Measurements from ENCODE around the gene TMEM191C.
"Not testable (repeated sequence)": the region's sequence is repeated elsewhere in the genome, so short reads cannot be mapped to it uniquely, and the experiment has no call there.

The TMEM191C gene

DNA sequence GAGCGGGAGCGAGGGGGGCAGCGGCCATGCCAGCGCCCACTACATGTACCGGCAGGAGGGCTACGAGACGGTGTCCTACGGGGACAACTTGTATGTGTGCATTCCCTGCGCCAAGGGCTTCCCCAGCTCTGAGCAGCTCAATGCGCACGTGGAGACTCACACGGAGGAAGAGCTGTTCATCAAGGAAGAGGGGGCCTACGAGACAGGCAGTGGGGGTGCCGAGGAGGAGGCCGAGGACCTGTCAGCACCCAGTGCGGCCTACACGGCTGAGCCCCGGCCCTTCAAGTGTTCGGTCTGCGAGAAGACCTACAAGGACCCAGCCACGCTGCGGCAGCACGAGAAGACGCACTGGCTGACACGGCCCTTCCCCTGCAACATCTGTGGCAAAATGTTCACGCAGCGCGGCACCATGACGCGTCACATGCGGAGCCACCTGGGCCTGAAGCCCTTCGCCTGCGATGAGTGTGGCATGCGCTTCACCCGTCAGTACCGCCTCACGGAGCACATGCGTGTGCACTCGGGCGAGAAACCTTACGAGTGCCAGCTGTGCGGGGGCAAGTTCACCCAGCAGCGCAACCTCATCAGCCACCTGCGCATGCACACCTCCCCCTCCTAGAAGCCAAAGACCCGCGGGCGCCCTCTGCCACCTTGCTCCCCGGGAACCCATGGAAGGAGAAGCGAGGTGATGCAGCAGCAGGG lies 20.9 kb upstream of the TMEM191C start:
- no peak for DNase-seq

DNA sequence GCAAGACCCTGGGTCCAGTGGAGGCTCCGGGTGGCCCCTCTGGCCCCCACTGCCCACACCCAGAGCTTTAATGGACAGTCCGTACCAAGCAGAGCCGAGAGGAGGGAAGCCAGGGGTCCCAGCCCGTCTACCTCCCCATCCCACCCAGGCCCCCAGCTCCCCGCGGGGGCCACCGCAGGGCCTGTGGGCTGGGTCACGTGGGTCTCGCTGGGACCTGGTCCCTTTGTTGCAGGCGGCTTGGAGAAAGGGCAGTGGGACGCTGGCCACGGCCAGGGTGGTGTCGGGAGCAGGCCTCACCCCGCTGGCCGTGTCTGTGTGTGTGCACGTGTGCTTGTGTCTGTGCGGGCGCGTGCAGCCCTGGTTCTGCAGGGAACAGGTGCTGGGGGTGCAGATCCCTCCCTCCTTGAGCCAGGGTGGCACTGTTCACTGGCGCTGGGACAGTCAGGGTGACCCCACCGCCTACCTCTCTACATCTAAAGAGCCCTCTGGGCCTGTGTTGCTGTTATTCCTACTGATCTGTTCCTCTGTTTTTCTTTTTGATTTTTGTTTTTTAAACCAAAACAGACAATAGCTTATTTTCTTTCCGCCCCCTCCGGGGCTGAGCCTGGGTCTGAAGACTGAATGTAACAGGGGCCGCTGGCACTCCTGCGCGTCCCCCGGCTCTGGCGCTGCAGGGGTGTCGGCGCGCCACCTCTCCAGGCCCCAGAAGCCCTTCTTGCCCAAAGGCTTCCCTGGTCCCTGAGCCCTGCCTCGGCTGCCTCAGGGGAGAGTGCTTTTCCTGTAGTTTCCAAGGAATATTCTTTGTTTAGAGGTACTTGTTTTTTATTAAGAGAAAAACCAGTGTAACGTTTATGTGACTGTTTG lies 20.1 kb upstream of the TMEM191C start:
- DNase-seq, result no peak

DNA sequence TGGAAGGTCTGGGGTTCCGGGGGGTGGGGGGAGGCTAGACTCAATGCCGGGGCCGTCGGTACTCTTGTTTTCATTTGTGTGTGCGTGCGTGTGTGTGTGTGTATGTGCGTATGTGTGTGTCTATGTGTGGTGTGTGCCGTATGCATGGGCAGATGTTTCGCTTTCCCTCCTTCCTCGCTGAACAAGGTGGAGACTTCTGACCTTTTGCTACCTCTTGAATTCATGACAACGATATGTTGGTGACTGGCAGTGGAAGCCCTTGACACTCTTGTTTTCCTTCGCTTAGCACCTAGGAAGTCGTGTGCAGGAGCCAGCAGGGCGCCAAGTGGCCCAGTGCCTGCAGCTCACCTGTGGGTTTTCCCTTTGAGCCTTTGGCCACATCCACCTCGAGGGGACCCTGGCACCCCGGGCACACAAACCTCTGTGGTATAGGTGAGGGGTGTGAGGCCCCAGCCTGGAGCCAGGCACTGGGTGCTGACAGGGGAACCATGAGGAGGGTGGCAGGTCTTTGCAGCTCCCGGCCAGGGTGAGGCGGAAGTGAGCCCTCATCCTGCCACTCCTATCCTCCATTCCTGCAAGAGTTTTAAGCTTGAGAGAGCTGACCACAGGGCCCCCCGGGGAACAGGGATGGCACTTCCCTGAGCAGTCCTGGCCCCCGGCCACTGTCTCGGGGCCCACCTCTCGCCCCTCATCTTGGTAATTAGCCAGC lies 19.3 kb upstream of the TMEM191C start:
- DNase-seq, result no peak

DNA sequence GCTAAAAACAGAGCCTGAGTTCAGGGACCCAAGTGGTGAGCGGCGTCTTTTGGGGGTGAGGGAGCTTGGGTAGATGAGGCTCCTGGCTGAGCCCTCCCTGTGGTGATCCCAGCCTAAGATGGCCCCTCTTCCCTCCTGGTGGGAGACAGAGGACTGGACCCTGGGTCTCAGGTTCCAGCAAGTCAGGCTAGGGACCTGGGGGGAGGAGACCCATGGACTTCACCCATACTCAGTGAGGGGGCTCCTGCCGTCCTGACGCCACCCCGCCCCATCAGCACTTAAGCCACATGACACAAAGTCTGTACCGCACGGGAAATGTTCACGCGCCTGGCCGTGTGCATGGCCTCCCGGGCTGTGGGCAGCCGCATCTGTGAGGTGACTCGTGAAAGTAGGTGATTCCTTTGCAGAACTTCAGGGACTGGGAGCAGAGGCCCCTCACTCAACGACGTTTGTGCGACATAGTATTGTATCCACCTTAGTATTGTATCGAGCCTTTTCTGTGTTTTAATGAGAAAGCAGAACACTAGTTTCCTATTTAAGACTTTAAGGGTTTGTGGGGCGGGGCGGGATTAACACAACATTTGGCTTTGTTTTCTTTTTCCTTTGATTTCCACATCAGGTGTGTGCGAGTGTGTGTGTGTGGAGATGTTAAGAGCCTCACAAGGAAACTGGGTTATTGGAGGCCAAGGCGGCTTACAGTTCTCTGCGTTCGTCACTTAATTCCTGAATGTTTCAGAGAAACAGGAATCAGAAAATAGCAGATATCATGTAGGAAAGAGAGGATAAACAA lies 18.4 kb upstream of the TMEM191C start:
- no peak for DNase-seq

DNA sequence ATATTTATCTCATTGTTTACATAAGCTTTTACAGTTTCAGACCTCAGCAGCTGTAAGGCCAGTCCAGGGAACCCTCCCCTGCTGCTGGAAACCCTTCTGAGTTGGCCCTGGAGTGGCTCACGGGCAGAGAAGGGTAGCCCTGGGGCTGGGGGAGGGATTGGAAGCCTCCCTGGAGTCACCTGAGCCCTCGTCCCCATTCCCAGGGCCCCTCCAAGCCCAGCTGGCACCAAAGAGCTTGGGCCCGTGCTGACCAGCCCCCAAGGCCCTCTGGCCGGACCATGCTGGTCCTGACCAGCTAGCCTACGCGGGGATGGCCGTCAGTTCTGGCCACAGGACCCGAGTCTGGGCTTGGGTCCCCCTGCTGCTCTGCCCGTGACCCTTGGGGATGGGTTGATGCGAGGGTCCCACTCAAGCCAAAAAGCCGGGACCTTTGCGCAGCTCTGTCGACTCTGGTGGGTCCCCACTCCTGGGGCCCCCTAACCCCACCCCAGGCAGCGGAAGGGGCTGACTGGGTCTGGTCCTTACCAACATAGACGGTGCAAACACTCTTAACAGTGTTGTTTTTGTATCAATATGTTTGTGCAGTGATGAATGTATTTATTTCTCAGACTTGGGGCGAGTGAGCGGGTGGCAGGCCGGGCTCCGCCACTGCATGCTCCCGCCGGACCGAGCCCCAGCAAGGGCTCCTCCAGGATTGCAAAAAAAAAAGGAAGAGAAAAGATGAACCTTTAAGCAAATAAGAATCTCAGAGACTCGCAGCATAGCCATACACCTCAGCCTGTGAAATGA lies 17.5 kb upstream of the TMEM191C start:
- no peak for DNase-seq

DNA sequence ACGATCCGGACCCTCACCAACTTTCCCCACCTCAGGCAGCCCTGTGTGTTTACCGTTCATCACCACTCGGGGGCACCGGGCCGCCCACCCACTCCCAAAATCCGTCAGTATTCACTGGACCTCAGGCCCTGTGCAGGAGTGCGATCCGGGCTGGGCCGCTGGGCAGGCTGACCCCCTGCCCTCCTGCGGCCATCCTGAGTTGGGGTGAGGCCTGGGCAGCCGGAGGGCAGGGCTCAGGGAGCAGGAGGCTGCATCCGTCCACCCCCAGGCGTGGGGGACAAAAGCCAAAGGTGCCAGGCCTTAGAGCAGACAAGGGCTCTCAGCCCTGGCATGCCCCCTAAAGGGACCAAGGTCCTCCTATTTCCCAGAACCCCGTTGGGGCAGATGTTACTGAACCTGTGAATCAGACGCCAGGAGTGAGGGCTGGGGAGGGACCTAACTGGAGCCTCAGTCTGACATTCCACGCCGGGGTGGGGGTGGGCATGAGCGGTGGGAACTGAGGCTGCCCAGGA lies 16.8 kb upstream of the TMEM191C start:
- DNase-seq, result no peak

DNA sequence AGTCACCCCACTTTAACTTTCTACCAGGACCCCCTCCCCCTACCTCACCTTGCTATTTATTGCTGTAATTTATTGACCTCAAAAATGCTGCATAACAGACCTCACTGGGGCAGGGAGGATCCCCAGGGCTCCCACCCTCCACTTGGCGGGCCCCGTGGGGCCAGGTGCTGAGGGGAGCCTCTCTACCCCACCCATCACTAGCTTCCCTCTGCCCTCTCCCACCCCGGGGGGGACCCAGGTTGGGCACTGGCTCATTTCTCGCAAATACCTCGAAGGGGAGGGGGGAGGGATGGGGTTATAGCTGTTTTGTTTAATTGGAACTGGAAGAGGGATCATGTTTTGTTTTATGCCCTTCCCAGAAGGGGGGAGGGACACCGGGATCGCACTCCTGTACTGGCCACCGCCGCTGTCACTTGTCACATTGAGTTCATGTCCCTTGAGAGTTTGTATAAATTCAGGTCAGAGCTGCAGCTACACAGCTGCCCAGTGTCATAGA lies 16.3 kb upstream of the TMEM191C start:
- DNase-seq, result no peak

DNA sequence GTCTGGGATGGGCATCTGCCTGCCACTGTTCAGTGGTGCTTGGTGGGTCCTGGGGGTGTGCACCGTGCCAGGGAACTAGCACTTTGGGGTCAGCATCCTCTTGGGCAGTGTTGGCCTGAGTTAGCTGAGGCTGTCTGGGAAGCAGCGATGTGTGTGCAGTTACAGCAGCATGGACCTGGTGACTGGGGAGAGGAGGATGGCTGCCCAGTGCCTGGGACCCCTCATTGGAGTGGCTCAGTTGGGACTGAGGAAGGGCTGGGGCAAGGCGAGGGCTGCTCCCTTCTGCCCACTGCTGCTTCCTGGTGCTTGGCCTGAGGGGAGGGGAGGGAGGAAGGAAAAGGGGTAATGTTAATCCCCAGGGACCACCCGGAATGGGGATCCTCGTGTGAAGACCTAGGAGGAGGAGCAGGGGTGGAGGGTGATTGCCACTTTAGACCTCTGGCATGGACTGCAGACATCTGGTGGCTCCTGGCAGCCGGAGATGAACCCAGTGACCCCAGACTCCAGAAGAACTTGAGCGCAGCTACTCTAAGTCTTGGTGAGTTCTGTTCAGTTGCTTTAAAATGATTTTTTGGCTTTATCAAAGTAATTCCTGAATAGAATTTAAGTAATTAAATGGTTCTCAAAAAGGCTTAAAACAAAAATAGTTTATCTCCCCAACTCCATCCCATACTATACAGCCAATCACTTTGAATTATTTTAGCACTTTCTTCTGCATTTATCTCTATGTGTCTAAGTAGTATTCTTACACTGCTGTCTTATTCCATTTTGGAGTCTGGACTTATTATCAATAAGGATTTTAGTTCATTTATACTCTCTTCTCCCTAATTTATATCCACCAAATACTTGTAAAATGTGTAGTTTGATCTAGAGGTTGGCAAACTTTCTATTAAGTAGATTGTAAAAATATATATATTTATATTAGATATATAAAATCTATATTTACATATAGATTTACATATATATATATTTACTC lies 15.4 kb upstream of the TMEM191C start:
- DNase-seq, result no peak

DNA sequence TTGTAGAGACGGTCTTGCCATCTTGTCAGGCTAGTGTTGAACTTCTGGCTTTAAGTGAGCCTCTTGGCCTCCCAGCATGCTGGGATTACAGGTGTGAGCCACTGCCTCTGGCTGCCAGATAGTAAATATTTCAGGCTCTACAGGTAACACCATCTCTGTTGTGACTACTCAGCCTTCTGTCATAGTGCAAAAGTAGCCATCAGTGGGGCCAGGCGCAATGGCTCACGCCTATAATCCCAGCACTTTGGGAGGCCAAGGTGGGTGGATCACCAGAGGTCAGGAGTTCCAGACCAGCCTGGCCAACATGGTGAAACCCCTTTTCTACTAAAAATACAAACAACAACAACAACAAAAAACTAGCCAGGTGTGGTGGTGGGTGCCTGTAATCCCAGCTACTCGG lies 14.5 kb upstream of the TMEM191C start:
- not testable (repeated sequence) for DNase-seq

DNA sequence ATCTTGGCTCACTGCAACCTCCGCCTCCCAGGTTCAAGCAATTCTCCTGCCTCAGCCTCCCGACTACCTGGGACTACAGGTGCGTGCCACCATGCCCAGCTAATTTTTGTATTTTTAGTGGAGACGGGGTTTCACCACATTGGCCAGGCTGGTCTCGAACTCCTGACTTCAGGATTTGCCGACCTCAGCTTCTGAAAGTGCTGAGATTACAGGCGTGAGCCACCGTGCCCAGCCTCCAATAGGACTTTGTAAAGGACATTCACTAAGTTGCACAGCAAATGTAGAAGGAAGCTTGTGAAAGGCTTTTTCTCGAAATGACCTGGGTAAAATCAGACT lies 12.2 kb upstream of the TMEM191C start:
- not testable (repeated sequence) for DNase-seq

DNA sequence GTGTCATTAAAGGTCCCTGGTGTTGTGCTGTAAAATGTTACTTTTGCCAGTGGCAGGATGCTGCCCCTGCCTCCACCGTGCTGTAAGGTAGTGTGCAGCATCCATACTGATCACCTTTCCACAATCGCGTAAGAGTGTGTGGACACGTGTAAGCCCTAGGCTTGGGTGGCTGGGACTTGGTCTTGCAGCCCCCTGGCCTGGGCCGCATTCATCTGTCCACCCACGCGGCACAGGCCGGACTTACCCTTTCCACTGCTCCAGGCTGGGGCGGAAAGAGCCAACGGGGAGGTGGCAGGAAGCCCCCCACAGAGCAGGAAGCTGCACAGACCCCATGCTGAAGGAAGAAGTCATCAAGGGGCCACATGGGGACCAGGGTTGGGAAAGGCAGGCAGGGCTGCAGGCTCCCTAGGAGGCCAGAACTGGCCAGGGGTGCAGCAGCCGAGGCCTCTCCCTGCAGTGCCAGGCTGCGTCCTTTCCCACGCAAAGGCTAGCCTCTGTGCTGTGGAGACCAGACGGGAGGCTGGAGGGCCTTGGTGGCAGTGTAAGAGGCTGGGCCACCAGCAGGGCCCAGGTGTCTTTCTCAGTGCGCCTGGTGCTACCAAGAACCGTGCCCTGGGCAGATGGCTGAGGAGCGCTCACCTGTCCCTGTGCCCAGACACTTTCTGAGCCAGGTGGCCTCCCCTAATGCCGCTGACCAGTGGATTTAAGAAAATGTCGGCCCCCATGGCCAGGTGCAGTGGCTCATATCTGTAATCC lies 11.7 kb upstream of the TMEM191C start:
- no peak for DNase-seq

DNA sequence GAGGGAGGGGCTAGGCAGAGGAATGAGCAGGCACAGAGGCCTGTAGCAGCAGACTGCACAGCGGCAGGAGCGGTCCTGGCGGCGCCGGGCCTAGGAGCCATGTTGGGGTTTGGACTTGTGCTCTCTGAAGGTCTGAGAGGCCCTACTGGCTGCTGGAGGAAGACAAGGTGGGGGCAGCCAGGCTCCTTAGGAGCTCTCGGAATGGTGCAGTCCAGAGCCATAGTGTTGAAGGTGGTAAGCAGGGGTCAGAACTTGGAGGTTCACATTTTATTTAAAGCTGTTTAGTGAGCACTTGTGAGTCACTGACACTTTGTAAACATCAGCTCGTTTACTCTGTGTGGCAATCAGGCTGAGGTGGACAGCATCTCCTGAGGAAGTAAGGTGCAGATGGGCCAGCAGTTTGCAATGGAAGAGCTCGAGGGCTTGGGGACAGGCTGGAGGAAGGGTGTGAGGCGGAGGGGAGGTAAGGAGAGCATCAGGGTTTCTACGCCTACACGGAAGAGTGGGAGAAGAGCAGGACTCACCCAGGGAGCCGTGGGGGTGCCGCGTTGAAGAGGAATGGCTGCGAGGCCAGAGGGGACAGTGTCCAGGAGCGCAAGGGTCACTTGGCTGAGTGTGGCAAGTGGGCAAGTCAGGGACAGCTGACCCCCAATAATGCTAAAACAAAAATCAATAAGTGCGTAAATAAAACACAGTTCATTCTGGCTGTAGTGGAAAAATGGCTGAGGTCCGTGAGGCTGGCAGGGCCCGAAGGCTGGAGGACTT lies 10.0 kb upstream of the TMEM191C start:
- no peak for DNase-seq

DNA sequence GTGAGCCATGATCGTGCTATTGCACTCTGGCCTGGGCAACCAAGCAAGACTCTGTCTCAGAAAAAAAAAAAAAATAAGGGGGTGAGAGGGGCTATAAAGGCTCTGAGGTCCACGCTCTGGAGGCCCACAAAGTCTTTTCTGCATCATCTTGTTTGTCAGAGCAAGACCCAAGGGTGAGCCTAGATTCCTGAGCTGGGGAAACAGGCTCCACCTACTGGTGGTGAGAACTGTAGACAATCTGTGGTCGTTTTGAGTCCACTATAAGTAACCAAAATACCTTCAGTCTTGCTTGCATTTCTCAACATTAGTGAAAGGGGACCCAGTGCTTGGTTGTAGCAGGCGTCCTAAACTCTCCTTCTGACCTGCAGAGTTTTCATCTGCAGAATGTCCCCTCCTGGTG lies 4.5 kb upstream of the TMEM191C start:
- DNase-seq, result not testable (repeated sequence)

DNA sequence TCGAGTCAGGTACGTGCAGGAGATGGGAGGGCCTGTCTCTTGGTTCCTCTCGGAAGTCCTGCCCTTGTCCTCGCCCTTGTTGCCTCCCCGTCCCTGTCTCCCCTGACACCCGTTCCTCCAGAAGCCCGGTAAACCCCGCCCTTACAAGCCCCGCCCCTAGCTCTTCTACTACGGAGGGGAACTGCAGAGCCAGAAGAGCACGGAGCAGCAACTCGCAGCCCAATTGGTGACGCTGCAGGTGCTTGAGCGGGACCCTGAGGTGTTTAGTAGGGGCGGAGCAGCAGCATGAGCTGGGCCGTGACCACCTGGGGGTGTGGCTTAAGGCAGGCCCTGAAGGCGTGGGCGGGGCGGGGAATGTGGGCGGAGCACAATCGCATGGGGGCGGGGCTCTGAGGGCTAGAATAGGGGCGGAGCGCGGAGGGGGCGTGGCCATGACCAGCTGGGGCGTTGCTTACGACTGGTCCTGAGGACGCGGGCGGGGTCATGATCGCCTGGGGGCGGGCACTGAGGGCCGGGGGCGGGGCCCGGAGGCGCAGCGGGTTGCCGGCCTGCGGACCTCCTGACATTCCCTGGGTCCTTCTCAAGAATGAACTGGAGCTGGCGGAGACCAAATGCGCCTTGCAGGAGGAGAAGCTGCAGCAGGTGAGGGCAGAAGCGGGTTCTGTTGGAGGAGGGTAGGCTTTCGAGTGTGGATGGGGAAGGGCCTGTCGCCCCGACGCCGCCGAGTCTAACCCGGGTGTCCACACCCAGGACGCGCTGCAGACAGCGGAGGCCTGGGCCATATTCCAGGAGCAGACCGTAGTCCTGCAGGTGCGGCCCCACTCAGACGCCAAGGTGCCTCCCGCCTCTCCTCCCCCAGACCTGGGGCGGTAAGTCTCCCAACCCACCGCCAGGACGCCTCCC lies 1.3 kb downstream of the TMEM191C start:
- peak; percentile 88 for DNase-seq

DNA sequence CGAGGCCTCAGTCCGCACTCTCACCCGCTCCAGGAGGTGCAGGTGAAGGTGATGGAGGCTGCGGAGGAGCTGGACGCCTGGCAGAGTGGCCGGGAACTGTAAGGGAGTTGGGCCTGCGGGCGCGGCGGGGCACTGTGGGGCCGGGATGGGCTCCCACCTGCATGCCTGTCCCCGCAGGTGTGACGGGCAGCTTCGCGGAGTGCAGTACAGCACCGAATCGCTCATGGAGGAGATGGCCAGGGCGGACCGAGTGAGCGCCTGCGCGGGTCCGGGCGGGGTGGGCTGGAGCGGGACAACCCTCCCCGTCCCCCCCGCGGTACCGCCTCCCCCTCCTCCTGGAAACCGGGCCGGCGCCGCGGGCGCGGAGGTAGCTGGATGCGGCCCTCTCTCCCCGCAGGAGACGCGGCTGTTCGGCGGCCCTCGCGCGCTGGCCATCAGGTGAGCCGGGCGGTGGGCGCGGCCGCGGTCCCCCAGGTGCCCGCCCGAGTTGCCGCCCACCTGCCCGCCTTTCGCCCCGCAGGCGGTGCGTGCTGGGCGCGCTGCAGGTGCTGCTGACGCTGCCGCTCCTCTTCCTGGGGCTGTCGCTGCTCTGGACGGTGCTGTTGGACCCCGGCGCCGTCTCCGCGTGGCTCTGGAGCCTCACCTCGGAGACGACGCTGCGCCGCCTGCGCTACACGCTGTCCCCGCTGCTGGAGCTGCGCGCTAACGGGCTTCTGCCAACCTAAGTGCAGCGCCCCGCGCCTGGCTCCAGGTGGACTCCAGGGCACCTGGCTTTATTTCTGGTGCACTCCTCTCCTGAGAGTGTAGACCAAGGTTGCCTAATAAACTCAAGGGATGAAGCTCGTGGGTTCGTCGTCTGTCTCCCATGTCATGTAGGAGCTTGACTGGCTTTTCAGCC lies 2.2 kb downstream of the TMEM191C start:
- not testable (repeated sequence) for DNase-seq

DNA sequence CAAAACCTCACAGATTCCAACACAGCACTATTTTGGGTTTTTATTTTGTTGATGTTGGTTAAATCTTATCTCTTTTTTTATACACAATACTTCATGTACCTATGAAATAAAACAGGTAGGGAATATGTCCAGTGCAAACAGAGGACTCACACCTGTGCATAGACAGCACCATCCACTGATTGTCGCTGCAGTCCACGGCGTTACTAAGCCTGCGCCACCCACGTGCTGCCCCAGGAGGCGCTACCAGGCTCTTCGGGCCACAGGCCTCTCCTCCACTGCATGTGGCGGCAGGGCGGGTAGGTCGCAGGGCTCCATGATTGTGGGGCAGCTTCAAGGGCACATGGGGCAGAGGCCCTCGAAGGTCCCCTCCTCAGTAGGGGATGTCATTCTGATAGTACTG lies 5.8 kb downstream of the TMEM191C start:
- DNase-seq, result not testable (repeated sequence)

DNA sequence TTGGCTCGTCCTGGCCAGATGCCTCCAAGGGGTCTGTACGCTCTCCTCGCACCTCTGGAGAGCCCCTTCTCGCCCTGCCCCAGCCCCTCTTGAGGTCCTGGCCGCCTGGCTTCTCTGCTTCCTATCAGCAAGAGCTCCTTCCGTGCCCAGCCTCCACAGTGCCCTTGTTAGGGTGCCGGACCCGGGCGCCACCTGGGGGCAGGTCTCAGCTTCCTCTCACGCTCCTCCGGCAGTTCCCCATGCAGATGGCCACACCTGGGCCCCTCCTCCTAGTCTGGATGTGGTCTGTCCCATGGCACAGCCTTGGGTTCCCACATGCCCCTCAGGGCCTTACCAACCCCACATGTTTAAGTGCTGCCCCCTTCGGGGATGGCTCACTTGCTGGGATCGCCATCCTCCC lies 6.5 kb downstream of the TMEM191C start:
- not testable (repeated sequence) for DNase-seq
